ENCODE measurements around the gene TMEM98. TPM values are rescaled to one million over a fixed set of nuclear protein-coding genes. Genes with fewer than 3 reads are reported as not detected.
"Not testable (repeated sequence)": the region's sequence is repeated elsewhere in the genome, so short reads cannot be mapped to it uniquely, and the experiment has no call there.

The TMEM98 gene
- total and polyA plus RNA-seq, 2 donors from 2014 or later = 44.0 to 57.1 TPM

DNA sequence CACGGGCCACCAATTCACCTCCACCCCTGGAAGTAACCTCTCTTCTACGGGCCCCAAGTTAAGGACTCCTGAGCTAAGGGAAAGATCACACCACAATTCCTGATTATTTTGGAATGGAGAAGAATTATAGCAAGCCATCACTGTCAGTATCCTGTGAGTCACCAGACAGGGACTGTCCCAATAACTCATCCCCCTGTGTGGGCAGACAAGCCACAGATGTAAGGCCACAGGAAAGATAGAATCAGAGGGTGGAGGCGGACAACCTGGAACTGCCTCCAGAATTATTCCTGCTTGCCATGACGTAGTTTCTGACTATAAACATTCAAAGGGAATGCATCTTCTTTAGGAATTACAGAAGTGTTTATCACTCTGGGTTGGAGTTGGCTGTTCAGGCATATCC, 45.2 kb upstream of the TMEM98 start:
- Histone ChIP-seq H3K4me3 (ENCODE audit: low read length in 3 of 3) (no peak overlapping the region), H3K9ac (ENCODE audit: low read length in 3 of 3) (no peak overlapping the region), H3K27ac (ENCODE audit: low read depth in 2 of 2, low read length in 2 of 2) (no peak overlapping the region), H3K36me3 (ENCODE audit: control insufficient read depth in 2 of 3, insufficient read depth in 3 of 3, low read length in 3 of 3) (no peaks in the 10 kb centered on the region), H3K9me3 (ENCODE audit: control insufficient read depth in 2 of 3, insufficient read depth in 1 of 3, low read length in 3 of 3) (no peaks in the 10 kb centered on the region), H3K4me1 (ENCODE audit: control insufficient read depth in 2 of 3, insufficient read depth in 2 of 3, low read depth in 1 of 3, low read length in 3 of 3) (no peaks in the 10 kb centered on the region), H3K27me3 (ENCODE audit: control insufficient read depth, insufficient read depth, low read length) (no peaks in the 10 kb centered on the region)
- FAIRE-seq = no peak
- TF ChIP-seq, protein P1, sequence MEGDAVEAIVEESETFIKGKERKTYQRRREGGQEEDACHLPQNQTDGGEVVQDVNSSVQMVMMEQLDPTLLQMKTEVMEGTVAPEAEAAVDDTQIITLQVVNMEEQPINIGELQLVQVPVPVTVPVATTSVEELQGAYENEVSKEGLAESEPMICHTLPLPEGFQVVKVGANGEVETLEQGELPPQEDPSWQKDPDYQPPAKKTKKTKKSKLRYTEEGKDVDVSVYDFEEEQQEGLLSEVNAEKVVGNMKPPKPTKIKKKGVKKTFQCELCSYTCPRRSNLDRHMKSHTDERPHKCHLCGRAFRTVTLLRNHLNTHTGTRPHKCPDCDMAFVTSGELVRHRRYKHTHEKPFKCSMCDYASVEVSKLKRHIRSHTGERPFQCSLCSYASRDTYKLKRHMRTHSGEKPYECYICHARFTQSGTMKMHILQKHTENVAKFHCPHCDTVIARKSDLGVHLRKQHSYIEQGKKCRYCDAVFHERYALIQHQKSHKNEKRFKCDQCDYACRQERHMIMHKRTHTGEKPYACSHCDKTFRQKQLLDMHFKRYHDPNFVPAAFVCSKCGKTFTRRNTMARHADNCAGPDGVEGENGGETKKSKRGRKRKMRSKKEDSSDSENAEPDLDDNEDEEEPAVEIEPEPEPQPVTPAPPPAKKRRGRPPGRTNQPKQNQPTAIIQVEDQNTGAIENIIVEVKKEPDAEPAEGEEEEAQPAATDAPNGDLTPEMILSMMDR (IDR thresholded peaks at IDR 0.05; ENCODE audit: borderline replicate concordance, extremely low read depth, insufficient read depth) = no peak
- intact Hi-C loops (cut with DNase I) = no loop called here
- DNase-seq = no peak

DNA sequence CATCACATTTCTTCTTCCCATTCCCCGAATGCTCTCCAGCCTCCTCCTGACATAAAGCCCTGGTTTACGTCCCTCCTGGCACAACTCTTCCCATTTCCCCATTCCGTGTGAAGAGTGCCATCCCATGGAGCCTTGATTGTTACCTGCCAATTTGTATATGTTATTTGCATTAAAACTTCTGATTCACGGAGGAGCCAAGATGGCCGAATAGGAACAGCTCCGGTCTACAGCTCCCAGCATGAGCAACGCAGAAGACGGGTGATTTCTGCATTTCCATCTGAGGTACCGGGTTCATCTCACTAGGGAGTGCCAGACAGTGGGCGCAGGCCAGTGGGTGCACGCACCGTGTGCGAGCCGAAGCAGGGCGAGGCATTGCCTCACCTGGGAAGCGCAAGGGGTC, 41.0 kb upstream of the TMEM98 start:
- H3K4me3 ChIP-seq (ENCODE audit: low read length in 3 of 3); FAIRE-seq; H3K27me3 ChIP-seq (ENCODE audit: control insufficient read depth, insufficient read depth, low read length); H3K36me3 ChIP-seq (ENCODE audit: control insufficient read depth in 2 of 3, insufficient read depth in 3 of 3, low read length in 3 of 3); DNase-seq; intact Hi-C loops (cut with DNase I); H3K27ac ChIP-seq (ENCODE audit: low read depth in 2 of 2, low read length in 2 of 2); H3K4me1 ChIP-seq (ENCODE audit: control insufficient read depth in 2 of 3, insufficient read depth in 2 of 3, low read depth in 1 of 3, low read length in 3 of 3); H3K9ac ChIP-seq (ENCODE audit: low read length in 3 of 3); H3K9me3 ChIP-seq (ENCODE audit: control insufficient read depth in 2 of 3, insufficient read depth in 1 of 3, low read length in 3 of 3): not testable (repeated sequence)

DNA sequence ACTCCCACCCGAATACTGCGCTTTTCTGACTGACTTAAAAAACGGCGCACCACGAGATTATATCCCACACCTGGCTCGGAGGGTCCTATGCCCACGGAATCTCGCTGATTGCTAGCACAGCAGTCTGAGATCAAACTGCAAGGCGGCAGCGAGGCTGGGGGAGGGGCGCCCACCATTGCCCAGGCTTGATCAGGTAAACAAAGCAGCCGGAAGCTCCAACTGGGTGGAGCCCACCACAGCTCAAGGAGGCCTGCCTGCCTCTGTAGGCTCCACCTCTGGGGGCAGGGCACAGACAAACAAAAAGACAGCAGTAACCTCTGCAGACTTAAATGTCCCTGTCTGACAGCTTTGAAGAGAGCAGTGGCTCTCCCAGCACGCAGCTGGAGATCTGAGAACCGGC, 40.5 kb upstream of the TMEM98 start:
- DNase-seq; H3K27me3 ChIP-seq (ENCODE audit: control insufficient read depth, insufficient read depth, low read length): not testable (repeated sequence)

DNA sequence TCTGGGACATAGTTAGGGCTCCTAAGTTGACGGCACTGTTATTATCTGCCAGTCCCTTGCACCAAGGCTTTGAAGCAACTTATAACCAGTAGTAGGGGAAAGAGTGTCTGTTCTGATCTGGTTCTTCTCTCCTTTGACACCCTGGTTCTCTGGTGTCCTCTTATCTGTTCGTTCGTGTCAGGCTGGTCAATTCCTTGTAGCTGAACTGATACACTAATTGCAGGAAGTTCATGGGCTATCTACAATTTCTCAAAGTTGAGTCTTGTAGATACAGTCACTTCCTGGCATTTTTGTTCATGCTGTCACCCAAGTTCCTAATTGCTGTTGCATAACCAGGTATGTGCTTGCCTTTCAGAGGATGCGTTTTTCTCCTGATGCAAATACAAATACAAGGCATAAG, 33.7 kb upstream of the TMEM98 start:
- no peak overlapping the region for H3K27ac ChIP-seq (ENCODE audit: low read depth in 2 of 2, low read length in 2 of 2)
- DNase-seq = no peak
- intact Hi-C loops (cut with DNase I) = no loop called here
- no peak overlapping the region for H3K9ac ChIP-seq (ENCODE audit: low read length in 3 of 3)
- FAIRE-seq = no peak
- no peaks in the 10 kb centered on the region for H3K27me3 ChIP-seq (ENCODE audit: control insufficient read depth, insufficient read depth, low read length)
- H3K4me3 ChIP-seq (ENCODE audit: low read length in 3 of 3) = no peak overlapping the region
- no peaks in the 10 kb centered on the region for H3K4me1 ChIP-seq (ENCODE audit: control insufficient read depth in 2 of 3, insufficient read depth in 2 of 3, low read depth in 1 of 3, low read length in 3 of 3)
- H3K9me3 ChIP-seq (ENCODE audit: control insufficient read depth in 2 of 3, insufficient read depth in 1 of 3, low read length in 3 of 3) = no peaks in the 10 kb centered on the region
- no peaks in the 10 kb centered on the region for H3K36me3 ChIP-seq (ENCODE audit: control insufficient read depth in 2 of 3, insufficient read depth in 3 of 3, low read length in 3 of 3)
- TF ChIP-seq, protein P1 (IDR thresholded peaks at IDR 0.05; ENCODE audit: borderline replicate concordance, extremely low read depth, insufficient read depth) = no peak

More for the DNA sequence above, 40.5 kb upstream of the TMEM98 start:
- H3K4me1 ChIP-seq (ENCODE audit: control insufficient read depth in 2 of 3, insufficient read depth in 2 of 3, low read depth in 1 of 3, low read length in 3 of 3); FAIRE-seq; H3K9ac ChIP-seq (ENCODE audit: low read length in 3 of 3); H3K27ac ChIP-seq (ENCODE audit: low read depth in 2 of 2, low read length in 2 of 2); H3K9me3 ChIP-seq (ENCODE audit: control insufficient read depth in 2 of 3, insufficient read depth in 1 of 3, low read length in 3 of 3); intact Hi-C loops (cut with DNase I); H3K36me3 ChIP-seq (ENCODE audit: control insufficient read depth in 2 of 3, insufficient read depth in 3 of 3, low read length in 3 of 3); H3K4me3 ChIP-seq (ENCODE audit: low read length in 3 of 3): not testable (repeated sequence)
